ENCODE results near the gene LZTR1. TPM values are rescaled to one million over a fixed set of nuclear protein-coding genes. Genes with fewer than 3 reads are reported as not detected.

LZTR1 gene
- total RNA-seq, 1 donor from 2014 or later = 38.4 TPM

- no peak for DNase-seq (ENCODE audit: low read depth in 2 of 2)
Observed at GRCh38 chr22:20980938-20981722, 967 bp upstream of the LZTR1 start.

- no peak for DNase-seq (ENCODE audit: low read depth in 2 of 2)
Observed at GRCh38 chr22:20982563-20982882, 426 bp downstream of the LZTR1 start.

- DNase-seq (ENCODE audit: low read depth in 2 of 2) = no peak
Observed at GRCh38 chr22:20983081-20983771, 1.1 kb downstream of the LZTR1 start.

GRCh38 chr22:20985720-20986119, 3.6 kb downstream of the LZTR1 start:
- no peak for DNase-seq (ENCODE audit: low read depth in 2 of 2)

GRCh38 chr22:20986365-20986764, 4.3 kb downstream of the LZTR1 start:
- no peak for DNase-seq (ENCODE audit: low read depth in 2 of 2)

- no peak for DNase-seq (ENCODE audit: low read depth in 2 of 2)
Observed at GRCh38 chr22:20987375-20987774, 5.3 kb downstream of the LZTR1 start.

- no peak for DNase-seq (ENCODE audit: low read depth in 2 of 2)
Observed at GRCh38 chr22:20988573-20989322, 6.7 kb downstream of the LZTR1 start.

- DNase-seq (ENCODE audit: low read depth in 2 of 2) = no peak
Observed at GRCh38 chr22:20989323-20990138, 7.4 kb downstream of the LZTR1 start.

- no peak for DNase-seq (ENCODE audit: low read depth in 2 of 2)
Observed at GRCh38 chr22:20990184-20991180, 8.4 kb downstream of the LZTR1 start.

GRCh38 chr22:20991252-20992055, 9.4 kb downstream of the LZTR1 start:
- no peak for DNase-seq (ENCODE audit: low read depth in 2 of 2)

GRCh38 chr22:20992056-20992442, 10.0 kb downstream of the LZTR1 start:
- DNase-seq (ENCODE audit: low read depth in 2 of 2) = no peak

GRCh38 chr22:20992456-20993303, 10.6 kb downstream of the LZTR1 start:
- no peak for DNase-seq (ENCODE audit: low read depth in 2 of 2)

GRCh38 chr22:20993304-20994127, 11.4 kb downstream of the LZTR1 start:
- no peak for DNase-seq (ENCODE audit: low read depth in 2 of 2)

- DNase-seq (ENCODE audit: low read depth in 2 of 2) = no peak
Observed at GRCh38 chr22:20994128-20994901, 12.2 kb downstream of the LZTR1 start.

- DNase-seq (ENCODE audit: low read depth in 2 of 2) = no peak
Observed at GRCh38 chr22:20994902-20995241, 12.8 kb downstream of the LZTR1 start.

- DNase-seq (ENCODE audit: low read depth in 2 of 2) = no peak
Observed at GRCh38 chr22:20995329-20996030, 13.4 kb downstream of the LZTR1 start.
